ENCODE data around the gene HLA-DMB. TPM values are rescaled to one million over a fixed set of nuclear protein-coding genes. Genes with fewer than 3 reads are reported as not detected.
A peak's percentile ranks its signal among the peaks of the same experiment; 100 is the strongest.
"Not testable (repeated sequence)": the region's sequence is repeated elsewhere in the genome, so short reads cannot be mapped to it uniquely, and the experiment has no call there.

The HLA-DMB gene
- total and polyA plus RNA-seq, 2 experiments from 2014 or later: not detected

DNA sequence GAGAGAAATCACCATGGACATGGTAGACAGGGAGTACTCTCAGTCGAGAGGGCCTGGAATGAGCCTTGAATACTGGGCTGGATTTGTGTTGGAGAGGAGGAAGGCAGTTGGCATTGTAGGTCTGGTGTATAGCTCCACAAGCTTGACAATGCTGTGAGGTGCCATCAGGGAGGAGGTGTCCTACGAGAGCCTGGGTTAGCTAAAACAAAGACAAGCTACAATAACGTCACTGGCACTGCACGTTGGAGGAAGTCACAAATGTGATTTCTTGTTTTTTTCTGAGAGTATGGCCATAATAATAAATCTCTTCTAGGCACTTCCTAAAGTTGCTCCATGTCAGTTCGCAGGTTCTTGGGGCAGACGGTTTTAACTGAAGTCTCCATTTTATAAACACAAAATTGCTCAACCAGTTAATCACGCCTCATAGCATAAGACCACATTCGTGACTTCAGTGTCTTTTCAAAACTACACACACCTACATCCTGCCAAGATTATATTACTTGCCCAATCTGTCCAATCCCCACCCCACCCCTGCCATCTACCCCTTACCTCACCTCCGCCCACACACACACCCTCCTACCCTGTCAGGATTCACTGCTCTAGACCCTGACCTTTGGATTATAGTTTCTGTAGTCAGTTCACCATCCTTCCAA is 4.4 kb upstream of the HLA-DMB start:
- Histone ChIP-seq H4K20me1 (ENCODE audit: insufficient read depth) (no peaks in the 10 kb centered on the region), H3K79me2 (ENCODE audit: insufficient read depth) (no peaks in the 10 kb centered on the region), H3K9me3 (ENCODE audit: low read depth) (no peaks in the 10 kb centered on the region), H3K27ac (no peak overlapping the region), H3K36me3 (ENCODE audit: low read depth) (no peaks in the 10 kb centered on the region), H3K4me2 (ENCODE audit: unreplicated experiment) (no peak overlapping the region), H2AFZ (no peak overlapping the region), H3K9me2 (ENCODE audit: insufficient read depth) (no peaks in the 10 kb centered on the region), H3K4me3 (no peak overlapping the region), H3F3A (ENCODE audit: insufficient read depth) (no peaks in the 10 kb centered on the region), H3K27me3 (replicated peaks; ENCODE audit: insufficient read depth) (no peaks in the 10 kb centered on the region), H3K9ac (no peak overlapping the region), H3K4me1 (ENCODE audit: insufficient read depth) (no peaks in the 10 kb centered on the region)
- peak; percentile 35 for DNase-seq
- 59 to 68% methylated on average over 9 of the region's 9 CpGs for WGBS, 2 experiments (ENCODE audit: low coverage in 1 of 2, low lambda C conversion rate in 2 of 2, missing lambda C conversion rate in 2 of 2)
- TF ChIP-seq EZH2 (IDR thresholded peaks at IDR 0.05; ENCODE audit: insufficient read depth, poor library complexity, severe bottlenecking): no peak
- no peak for TF ChIP-seq EZH2phosphoT487 (IDR thresholded peaks at IDR 0.05; ENCODE audit: insufficient read depth, low read depth)
- in situ Hi-C loops (cut with MboI): no loop called here

DNA sequence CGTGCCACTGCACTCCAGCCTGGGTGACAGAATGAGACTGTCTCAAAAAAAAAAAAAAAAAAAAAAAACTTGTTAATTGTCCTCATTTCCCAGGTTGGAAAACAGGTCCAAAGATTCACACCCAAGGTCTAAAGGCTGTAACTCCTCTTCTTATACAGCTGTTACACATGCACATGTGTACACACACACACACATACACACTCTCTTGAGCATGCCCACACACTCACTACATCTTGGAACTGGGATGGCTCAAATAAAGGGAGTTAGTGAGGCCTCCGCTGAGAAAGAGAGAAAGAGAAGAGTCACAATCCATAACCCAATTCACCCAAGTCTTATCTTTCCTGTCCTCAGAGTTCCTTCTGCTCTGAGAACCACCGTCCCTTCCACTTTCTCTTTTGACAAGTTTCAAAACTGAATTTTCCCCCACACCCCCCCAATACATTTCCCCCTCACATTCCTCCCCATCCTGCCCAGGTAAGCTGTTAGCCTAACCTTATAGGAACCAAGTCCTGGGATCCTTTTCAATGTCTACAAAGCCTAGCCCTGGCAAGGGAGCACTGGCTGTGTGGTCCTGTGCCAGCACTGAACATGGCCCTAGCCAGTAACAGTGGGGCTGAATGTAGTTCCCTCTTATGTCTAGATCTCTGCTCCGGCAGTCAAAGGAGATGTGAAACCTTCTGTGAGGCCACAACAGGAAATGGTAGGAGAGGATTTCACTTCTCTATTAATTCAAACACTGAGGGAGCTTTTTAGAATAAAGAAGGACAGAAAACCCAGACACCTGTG is 3.2 kb upstream of the HLA-DMB start:
- H3K4me2 ChIP-seq (ENCODE audit: unreplicated experiment): no peak overlapping the region
- H3K36me3 ChIP-seq (ENCODE audit: low read depth): no peaks in the 10 kb centered on the region
- no peaks in the 10 kb centered on the region for H3K79me2 ChIP-seq (ENCODE audit: insufficient read depth)
- no peak overlapping the region for H2AFZ ChIP-seq
- no peaks in the 10 kb centered on the region for H3K9me3 ChIP-seq (ENCODE audit: low read depth)
- no peaks in the 10 kb centered on the region for H3F3A ChIP-seq (ENCODE audit: insufficient read depth)
- no peaks in the 10 kb centered on the region for H3K4me1 ChIP-seq (ENCODE audit: insufficient read depth)
- no peaks in the 10 kb centered on the region for H3K9me2 ChIP-seq (ENCODE audit: insufficient read depth)
- WGBS, 2 experiments (ENCODE audit: low coverage in 1 of 2, low lambda C conversion rate in 2 of 2, missing lambda C conversion rate in 2 of 2): 30 to 53% methylated on average over 2 to 4 of the region's 4 CpGs
- no peaks in the 10 kb centered on the region for H4K20me1 ChIP-seq (ENCODE audit: insufficient read depth)
- H3K4me3 ChIP-seq: no peak overlapping the region
- no peak overlapping the region for H3K27ac ChIP-seq
- no peaks in the 10 kb centered on the region; the same call in 1 of the 2 replicates for H3K27me3 ChIP-seq (replicated peaks; ENCODE audit: insufficient read depth)
- in situ Hi-C loops (cut with MboI): no loop called here
- no peak overlapping the region for H3K9ac ChIP-seq
- no peak for DNase-seq
- TF ChIP-seq EZH2phosphoT487 (IDR thresholded peaks at IDR 0.05; ENCODE audit: insufficient read depth, low read depth) (no peak), EZH2 (IDR thresholded peaks at IDR 0.05; ENCODE audit: insufficient read depth, poor library complexity, severe bottlenecking) (no peak)

DNA sequence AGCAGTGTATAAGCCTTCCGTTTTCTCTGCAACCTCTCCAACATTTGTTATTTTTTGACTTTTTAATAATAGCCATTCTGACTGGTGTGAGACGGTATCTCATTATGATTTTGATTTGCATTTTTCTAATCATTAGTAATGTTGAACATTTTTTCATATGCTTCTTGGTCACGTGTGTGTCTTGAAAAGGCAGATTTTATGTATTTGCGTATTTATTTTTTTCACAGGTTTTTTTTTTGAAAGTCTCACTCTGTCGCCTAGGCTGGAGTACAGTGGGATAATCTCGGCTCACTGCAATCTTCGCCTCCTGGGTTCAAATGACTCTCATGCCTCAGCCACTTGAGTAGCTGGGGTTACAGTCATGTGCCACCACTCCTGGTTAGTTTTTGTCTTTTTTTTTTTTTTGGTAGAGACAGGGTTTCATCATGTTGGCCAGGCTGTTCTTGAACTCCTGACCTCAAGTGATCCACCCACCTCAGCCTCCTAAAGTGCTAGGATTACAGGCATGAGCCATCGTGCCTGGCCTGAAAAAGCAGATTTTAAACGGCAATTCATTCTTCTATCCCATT is 1.8 kb upstream of the HLA-DMB start:
- H3K36me3 ChIP-seq (ENCODE audit: low read depth); H3K9me2 ChIP-seq (ENCODE audit: insufficient read depth); H3K9me3 ChIP-seq (ENCODE audit: low read depth); H3K4me2 ChIP-seq (ENCODE audit: unreplicated experiment); H3K4me3 ChIP-seq; DNase-seq; in situ Hi-C loops (cut with MboI); H3K9ac ChIP-seq; H3K4me1 ChIP-seq (ENCODE audit: insufficient read depth); H3K27ac ChIP-seq; H4K20me1 ChIP-seq (ENCODE audit: insufficient read depth); H3K79me2 ChIP-seq (ENCODE audit: insufficient read depth); H3K27me3 ChIP-seq (replicated peaks; ENCODE audit: insufficient read depth); H3F3A ChIP-seq (ENCODE audit: insufficient read depth); H2AFZ ChIP-seq: not testable (repeated sequence)
- 86% methylated on average over 9 of the region's 9 CpGs for WGBS, 2 experiments (ENCODE audit: low coverage in 1 of 2, low lambda C conversion rate in 2 of 2, missing lambda C conversion rate in 2 of 2)

DNA sequence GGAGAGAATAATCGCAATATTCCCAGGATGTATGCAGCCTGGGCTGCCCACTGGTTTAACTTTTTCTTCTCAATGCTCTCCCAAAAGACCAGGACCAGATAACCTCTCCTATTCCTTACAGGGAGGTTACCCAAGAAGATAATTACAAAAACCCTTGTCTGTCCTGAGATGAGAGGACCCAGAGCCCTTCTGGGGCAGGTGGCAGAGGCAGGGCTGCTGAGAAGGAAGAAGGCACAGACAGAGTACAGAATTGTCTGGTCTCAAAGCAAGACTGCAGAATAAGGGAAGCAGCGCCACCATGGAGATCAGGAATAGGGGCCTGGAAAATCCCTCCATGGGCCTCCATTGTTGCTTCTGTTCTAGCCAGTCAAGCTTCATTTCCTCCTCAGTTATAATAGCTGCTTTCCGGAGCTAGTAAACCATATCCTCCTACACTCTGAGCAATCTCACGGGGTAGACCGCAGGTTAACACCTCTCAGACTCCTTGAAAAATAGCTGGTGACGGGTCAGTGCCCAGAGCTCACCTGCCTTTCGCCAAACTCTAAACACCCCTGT is 463 bp upstream of the HLA-DMB start:
- Histone ChIP-seq H3K27ac (no peak overlapping the region), H3K9me3 (ENCODE audit: low read depth) (no peaks in the 10 kb centered on the region), H3K36me3 (ENCODE audit: low read depth) (no peaks in the 10 kb centered on the region), H3K4me2 (ENCODE audit: unreplicated experiment) (no peak overlapping the region), H3F3A (ENCODE audit: insufficient read depth) (no peaks in the 10 kb centered on the region), H4K20me1 (ENCODE audit: insufficient read depth) (no peaks in the 10 kb centered on the region), H3K27me3 (replicated peaks; ENCODE audit: insufficient read depth) (no peaks in the 10 kb centered on the region; the same call in none of the 2 replicates), H3K4me1 (ENCODE audit: insufficient read depth) (no peaks in the 10 kb centered on the region), H3K4me3 (no peak overlapping the region), H3K79me2 (ENCODE audit: insufficient read depth) (no peaks in the 10 kb centered on the region), H2AFZ (no peak overlapping the region), H3K9me2 (ENCODE audit: insufficient read depth) (no peaks in the 10 kb centered on the region), H3K9ac (no peak overlapping the region)
- TF ChIP-seq EZH2 (IDR thresholded peaks at IDR 0.05; ENCODE audit: insufficient read depth, poor library complexity, severe bottlenecking): no peak
- TF ChIP-seq EZH2phosphoT487 (IDR thresholded peaks at IDR 0.05; ENCODE audit: insufficient read depth, low read depth): no peak
- 82 to 87% methylated on average over 7 of the region's 7 CpGs for WGBS, 2 experiments (ENCODE audit: low coverage in 1 of 2, low lambda C conversion rate in 2 of 2, missing lambda C conversion rate in 2 of 2)
- DNase-seq: no peak
- in situ Hi-C loops (cut with MboI): no loop called here
